CD4-positive, alpha-beta T cell treated with Interleukin-2 at 100 ng/mL for 4 hours (primary cell): ENCODE measurements around the gene COPE.

Experiments
- DNase-seq: peaks from one replicate; pipeline ENCODE4 v3.0.0-alpha.2; 2020; ENCODE audit warnings: low spot score

Gene COPE

GRCh38 chr19:18895038-18895823, 24.0 kb downstream of the COPE start:
- no peak for DNase-seq

- no peak for DNase-seq
Observed at GRCh38 chr19:18894254-18895037, 24.7 kb downstream of the COPE start.

- DNase-seq, result no peak
Observed at GRCh38 chr19:18893587-18894253, 25.5 kb downstream of the COPE start.

DNA sequence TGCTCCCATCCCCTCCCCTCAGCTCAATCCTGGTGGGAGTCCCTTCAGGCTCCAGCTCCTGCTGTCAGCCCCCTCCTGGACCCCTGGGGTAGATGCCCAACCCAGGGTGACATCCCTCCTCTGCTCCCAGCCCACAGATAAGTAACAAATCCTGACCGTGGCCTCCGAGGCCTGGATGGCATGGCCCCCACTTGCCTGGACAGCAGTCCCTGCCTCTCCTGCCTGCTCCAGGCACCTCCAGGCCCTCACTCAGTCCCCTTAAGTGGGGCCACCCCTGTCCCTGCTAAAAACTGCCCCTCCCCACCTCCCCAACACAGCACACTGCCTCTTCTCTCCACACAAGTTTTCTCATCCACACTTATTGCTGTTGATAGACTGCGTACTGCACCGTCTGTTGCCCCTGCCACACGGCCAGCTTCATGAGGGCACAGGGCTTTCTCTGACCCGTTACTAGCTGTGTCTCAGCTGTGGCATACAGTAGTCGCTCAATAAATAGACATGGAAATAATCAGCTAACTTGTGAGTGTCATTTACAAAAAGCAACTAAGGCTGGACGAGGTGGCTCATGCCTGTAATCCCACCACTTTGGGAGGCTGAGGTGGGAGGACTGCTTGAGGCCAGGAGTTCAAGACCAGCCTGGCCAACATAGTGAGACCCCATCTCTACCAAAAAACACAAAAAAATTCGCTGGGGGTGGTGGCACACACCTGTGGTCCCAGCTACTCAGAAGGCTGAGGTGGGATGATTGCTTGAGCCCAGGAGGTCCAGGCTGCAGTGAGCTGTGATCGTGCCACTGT, 29.0 kb downstream of the COPE start:
- DNase-seq, result no peak

DNA sequence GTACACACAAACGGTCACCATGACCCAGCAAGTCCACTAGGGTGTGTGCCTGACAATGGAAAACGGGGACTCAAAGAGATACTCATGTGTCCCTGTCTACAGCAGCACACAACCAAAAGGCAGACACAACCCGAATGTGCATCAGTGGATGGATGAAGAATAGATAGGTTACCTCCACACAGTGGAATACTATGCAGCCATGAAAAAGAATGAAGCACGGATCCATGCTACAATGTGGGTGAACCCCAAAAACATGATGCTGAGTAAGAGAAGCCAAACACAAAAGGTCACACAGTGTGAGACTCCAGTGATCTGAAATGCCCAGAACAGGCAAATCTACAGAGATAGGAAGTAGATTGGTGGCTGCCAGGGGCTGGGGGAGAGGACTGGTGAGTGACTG, 32.2 kb downstream of the COPE start:
- DNase-seq, result no peak

GRCh38 chr19:18883526-18884304, 35.5 kb downstream of the COPE start:
- no peak for DNase-seq

DNA sequence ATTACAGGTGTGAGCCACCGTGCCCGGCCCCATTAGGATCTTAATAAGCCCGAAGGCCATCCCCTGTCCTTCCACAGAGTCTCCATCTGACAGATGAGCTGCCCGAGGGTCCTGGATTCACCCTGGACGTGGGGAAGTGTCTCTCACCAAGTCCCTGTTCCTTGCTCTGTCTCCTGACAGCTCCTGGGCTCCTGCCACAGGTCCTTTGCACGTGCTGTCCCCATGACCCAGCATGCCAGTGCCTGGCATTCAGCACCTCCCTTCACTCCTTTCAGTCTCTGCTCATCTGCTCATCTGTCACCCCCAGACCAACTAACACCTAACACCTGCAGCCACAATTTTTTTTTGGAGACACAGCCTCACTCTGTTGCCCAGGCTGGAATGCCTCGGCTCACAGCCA, 37.7 kb downstream of the COPE start:
- DNase-seq, result no peak

- no peak for DNase-seq
Observed at GRCh38 chr19:18879579-18880373, 39.4 kb downstream of the COPE start.

DNA sequence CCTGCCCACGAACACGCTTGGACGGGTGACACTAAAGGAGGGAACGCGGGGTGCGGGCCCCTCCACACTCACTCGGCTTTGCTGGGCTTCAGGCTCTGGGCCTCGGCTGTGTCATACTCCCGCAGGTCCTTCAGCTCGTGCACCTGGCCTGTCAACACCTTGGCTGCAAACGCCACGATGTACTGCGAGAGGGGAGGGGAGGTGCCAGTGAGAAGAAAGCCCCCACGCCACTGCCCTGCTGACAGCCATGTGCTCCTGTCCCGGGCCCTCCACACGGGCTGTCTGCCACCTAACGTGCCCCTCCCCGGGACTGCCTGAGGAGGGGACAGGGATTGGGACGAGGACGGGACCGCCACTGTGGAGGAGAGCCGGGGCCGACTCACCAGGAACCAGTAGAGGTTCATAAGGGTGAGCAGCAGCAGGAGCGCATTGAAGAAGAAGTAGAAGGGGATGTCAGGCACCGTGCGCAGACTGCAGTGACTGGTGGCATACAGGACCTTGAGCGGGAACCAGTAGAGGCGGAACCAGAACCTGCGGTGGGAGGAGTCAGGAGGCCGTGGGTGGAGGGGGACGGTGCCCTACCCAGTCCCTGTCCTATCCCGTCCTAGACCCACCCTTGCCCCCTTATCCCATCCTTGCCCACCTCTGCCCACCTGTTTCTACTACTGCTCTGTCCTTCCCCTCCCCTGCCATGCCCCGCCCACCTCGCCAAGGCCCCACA, 40.2 kb downstream of the COPE start:
- no peak for DNase-seq

GRCh38 chr19:18878058-18878797, 41.0 kb downstream of the COPE start:
- DNase-seq, result no peak

- no peak for DNase-seq
Observed at GRCh38 chr19:18876865-18877264, 42.3 kb downstream of the COPE start.

GRCh38 chr19:18875726-18876125, 43.5 kb downstream of the COPE start:
- DNase-seq, result no peak

- no peak for DNase-seq
Observed at GRCh38 chr19:18871543-18871942, 47.6 kb downstream of the COPE start.

DNA sequence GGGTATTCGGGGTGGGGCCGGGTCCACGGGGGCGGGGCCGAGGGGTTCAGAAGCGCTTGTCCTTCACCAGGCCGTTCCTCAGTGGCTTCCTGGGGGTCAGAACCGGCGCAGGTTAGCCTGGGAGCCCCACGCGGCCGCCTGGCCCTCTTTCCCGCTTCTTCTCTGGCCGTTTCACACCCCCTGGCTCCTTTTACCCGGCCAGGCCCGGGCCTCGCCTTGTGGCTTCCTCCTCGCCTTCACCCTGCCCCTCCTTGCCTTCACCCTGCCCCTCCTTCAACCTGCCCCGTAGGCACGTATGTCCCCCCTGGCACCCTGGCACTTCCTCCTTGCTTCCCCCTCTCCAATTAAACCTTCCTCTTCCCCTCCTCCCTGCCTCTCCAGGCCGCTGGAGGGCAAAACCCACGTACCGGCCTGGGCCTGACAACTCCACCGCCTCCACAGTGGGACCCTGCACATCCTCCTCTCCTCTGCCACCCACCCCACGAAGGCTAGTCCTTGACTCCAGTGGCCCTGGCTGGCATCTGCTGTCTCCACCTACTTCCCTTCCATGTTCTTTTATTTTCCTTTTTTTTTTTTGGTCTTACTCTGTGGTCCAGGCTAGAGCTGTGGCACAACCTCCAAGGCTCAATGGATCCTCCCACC, 48.5 kb downstream of the COPE start:
- no peak for DNase-seq

DNA sequence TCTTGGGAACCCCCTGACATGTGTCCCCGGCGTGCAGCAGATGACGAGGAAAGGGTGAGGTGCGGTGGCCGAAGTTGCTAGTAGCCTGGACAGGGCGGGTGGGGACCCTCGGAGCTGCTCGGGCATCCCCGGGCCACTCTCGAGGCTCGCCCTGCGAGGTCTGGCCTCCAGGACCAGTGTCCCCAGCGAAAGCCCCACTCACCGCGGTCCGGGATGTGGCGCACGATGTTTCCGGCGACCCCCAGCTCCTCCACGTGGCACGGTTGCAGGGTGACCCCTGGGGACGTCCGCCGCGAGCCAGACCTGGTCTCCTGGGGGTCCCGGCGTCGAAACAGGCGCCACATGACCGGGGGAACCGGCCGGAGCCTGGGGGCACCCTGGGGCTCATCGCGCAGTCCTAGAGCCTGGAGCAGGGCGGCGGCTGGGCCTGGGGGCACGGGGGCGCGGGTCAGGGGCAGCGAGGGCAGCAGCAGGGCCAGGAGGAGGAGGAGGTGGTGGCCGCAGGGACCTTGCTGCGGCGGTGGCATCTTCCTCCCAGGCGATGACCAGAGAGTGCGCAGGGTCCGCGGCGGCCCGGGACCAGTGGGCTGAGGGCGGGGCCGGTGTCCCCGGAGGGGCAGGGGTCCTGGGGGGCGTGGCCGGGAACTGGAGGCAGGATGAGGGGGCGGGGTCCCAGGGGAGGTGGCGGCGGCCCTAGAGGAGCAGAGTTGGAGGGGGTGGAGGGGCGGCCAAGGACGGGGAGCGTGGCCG, 49.2 kb downstream of the COPE start:
- DNase-seq, result no peak

- DNase-seq, result no peak
Observed at GRCh38 chr19:18869023-18869618, 50.1 kb downstream of the COPE start.

GRCh38 chr19:18868380-18869022, 50.7 kb downstream of the COPE start:
- no peak for DNase-seq
